A549 (cell line): ENCODE measurements around the gene CUL3. TPM values are rescaled to one million over a fixed set of nuclear protein-coding genes. Genes with fewer than 3 reads are reported as not detected.
A peak's percentile ranks its signal among the peaks of the same experiment; 100 is the strongest.

ENCODE experiments used
- ATAC-seq, 2 experiments: fragments of 200-7000 bp in 1 of 2; fragments of >200 bp in 1 of 2; cut with Nextera tagmentation in 1 of 2; cut with Tn5 transposase in 1 of 2; 3 replicates each; pipeline versions ENCODE4 v1.8.0 to v1.9.1; 2018 to 2020; ENCODE audit warnings: mild to moderate bottlenecking in 1 of 2, moderate library complexity in 1 of 2
- CTCF ChIA-PET: fragments of 300-600 bp; sonication (Branson Sonifier 250); formaldehyde crosslinking; extraction: SDS; loops from one replicate; lab custom pipeline; 2021; ENCODE audit warnings: antibody characterized with exemption, inconsistent platforms; lab: Yijun Ruan, JAX
- POLR2A ChIA-PET: fragments of 350-600 bp; formaldehyde crosslinking; extraction: SDS; loops from one replicate; lab custom pipeline; 2021; ENCODE audit warnings: antibody characterized with exemption, inconsistent platforms; lab: Yijun Ruan, JAX
- DNase-seq, 2 experiments: peaks; one replicate each; pipeline versions ENCODE4 v3.0.0 to v3.0.0-alpha.2; 2011 to 2016; ENCODE audit warnings: low read depth in 1 of 2, low spot score in 1 of 2
- FAIRE-seq: peaks from 2 replicates; lab custom pipeline; 2011; peaks lifted over from hg19 to GRCh38; lab: Jason Lieb, UNC
- H3K27ac ChIP-seq, 2 experiments: fragments of >200 bp; sonication (Bioruptor Twin); formaldehyde crosslinking; 3 replicates each; pipeline ENCODE4 v1.5.1; 2016 to 2017
- H3K4me1 ChIP-seq: fragments of >200 bp; sonication (Bioruptor Twin); formaldehyde crosslinking; 3 replicates; pipeline ENCODE4 v1.6.1; 2016
- H3K4me2 ChIP-seq: fragments of >200 bp; sonication (Bioruptor Twin); formaldehyde crosslinking; 3 replicates; pipeline ENCODE4 v1.6.1; 2016
- H3K4me3 ChIP-seq: fragments of >200 bp; sonication (Bioruptor Twin); formaldehyde crosslinking; 3 replicates; pipeline ENCODE4 v1.5.1; 2016
- H3K9me3 ChIP-seq: fragments of >200 bp; sonication (Bioruptor Twin); formaldehyde crosslinking; 3 replicates; pipeline ENCODE4 v1.6.1; 2016
- BCL3 ChIP-seq: fragments of >200 bp; sonication (Bioruptor Twin); formaldehyde crosslinking; IDR thresholded peaks from 3 replicates; pipeline ENCODE4 v1.6.1; 2016
- CBX2 ChIP-seq: fragments of 200-600 bp; sonication (generic); IDR thresholded peaks from 2 replicates; pipeline ENCODE4 v1.6.1; 2016; ENCODE audit warnings: low read depth, mild to moderate bottlenecking, borderline replicate concordance
- CBX8 ChIP-seq: fragments of 200-600 bp; sonication (generic); IDR thresholded peaks from 2 replicates; pipeline ENCODE4 v1.6.1; 2016
- EHMT2 ChIP-seq: fragments of 200-600 bp; sonication (generic); IDR thresholded peaks from 2 replicates; pipeline ENCODE4 v1.6.1; 2016; ENCODE audit warnings: antibody characterized with exemption, low read depth, mild to moderate bottlenecking, moderate library complexity
- FOXS1 ChIP-seq: fragments of 250-450 bp; sonication (Bioruptor Pico); IDR thresholded peaks from 2 replicates; pipeline ENCODE4 v1.5.0; 2020; ENCODE audit warnings: mild to moderate bottlenecking, moderate library complexity
- HEYL ChIP-seq: fragments of 250-450 bp; sonication (Bioruptor Pico); IDR thresholded peaks from 2 replicates; pipeline ENCODE4 v1.8.0; 2021; ENCODE audit warnings: mild to moderate bottlenecking, moderate library complexity
- JUN ChIP-seq, 2 experiments: fragments of >200 bp; sonication (Bioruptor Twin); formaldehyde crosslinking; IDR thresholded peaks; 2 replicates in 1 of 2; 3 replicates in 1 of 2; pipeline ENCODE4 v1.6.1; 2016 to 2017
- JUNB ChIP-seq: fragments of >200 bp; sonication (Bioruptor Twin); formaldehyde crosslinking; IDR thresholded peaks from 2 replicates; pipeline ENCODE4 v1.6.1; 2016
- KDM5A ChIP-seq: fragments of 200-600 bp; sonication (generic); IDR thresholded peaks from 2 replicates; pipeline ENCODE4 v1.6.1; 2016; ENCODE audit warnings: antibody characterized with exemption, mild to moderate bottlenecking
- MAX ChIP-seq: IDR thresholded peaks from 2 replicates; pipeline ENCODE4 v1.6.1; 2012
- NFE2L2 ChIP-seq: fragments of 150-350 bp; conservative IDR thresholded peaks from 2 replicates; pipeline ENCODE4 v1.6.1; 2014; ENCODE audit warnings: low read length
- PHF8 ChIP-seq: fragments of 200-600 bp; sonication (generic); IDR thresholded peaks from 2 replicates; pipeline ENCODE4 v1.6.1; 2016; ENCODE audit warnings: low read depth, mild to moderate bottlenecking, antibody characterized with exemption, moderate library complexity, borderline replicate concordance
- POLR2A ChIP-seq: IDR thresholded peaks from 2 replicates; pipeline ENCODE4 v1.6.1; 2012; ENCODE audit warnings: mild to moderate bottlenecking, low read length
- RCOR1 ChIP-seq: fragments of 150-350 bp; IDR thresholded peaks from 2 replicates; pipeline ENCODE4 v1.6.1; 2014; ENCODE audit warnings: antibody characterized with exemption, low read length, low read depth
- RFX5 ChIP-seq: fragments of 450-650 bp; IDR thresholded peaks from 2 replicates; pipeline ENCODE4 v1.7.1; 2014; ENCODE audit warnings: antibody characterized with exemption, mild to moderate bottlenecking, moderate library complexity
- RNF2 ChIP-seq: fragments of 200-600 bp; sonication (generic); IDR thresholded peaks from 2 replicates; pipeline ENCODE4 v1.6.1; 2016; ENCODE audit warnings: low read depth, mild to moderate bottlenecking, antibody characterized with exemption, moderate library complexity, borderline replicate concordance
- SREBF2 ChIP-seq: fragments of 450-650 bp; IDR thresholded peaks from 2 replicates; pipeline ENCODE4 v1.6.1; 2014; ENCODE audit warnings: mild to moderate bottlenecking, moderate library complexity
- USF2 ChIP-seq: fragments of 450-650 bp; IDR thresholded peaks from 2 replicates; pipeline ENCODE4 v1.6.1; 2014; ENCODE audit warnings: antibody characterized with exemption
- ZFP36 ChIP-seq: fragments of 450-650 bp; IDR thresholded peaks from 2 replicates; pipeline ENCODE4 v1.6.1; 2014; ENCODE audit warnings: borderline replicate concordance; ENCODE audit not compliant: partially characterized antibody
- WGBS: methylation state at CpG from one replicate; pipeline ENCODE4 v1.1.6; 2017; ENCODE audit errors: missing lambda C conversion rate; 5-methylcytosine and 5-hydroxymethylcytosine counted together
- polyA plus RNA-seq, 4 experiments: library from polyadenylated mRNA; depleted of rRNA in 3 of 4; stranded (reverse); fragments of >200 nt; fragmentation: RNase III in 1 of 4; extraction: RNeasy Plus Mini Kit Qiagen cat#74134 plus additional on column Dnase treatment in 1 of 4; gene quantifications; 2 replicates in 3 of 4; 3 replicates in 1 of 4; pipeline ENCODE4 v1.2.3, GENCODE V29; 2011 to 2017
- TF ChIP-seq, protein P1 (sequence below): fragments of >200 bp; sonication (Bioruptor Twin); formaldehyde crosslinking; IDR thresholded peaks from 3 replicates; pipeline ENCODE4 v1.5.1; 2016
- TF ChIP-seq, protein P2 (sequence below): fragments of >200 bp; sonication (Bioruptor Twin); formaldehyde crosslinking; IDR thresholded peaks from 2 replicates; pipeline ENCODE4 v1.6.1; 2016
- TF ChIP-seq, protein P3 (sequence below): fragments of 250-450 bp; sonication (Bioruptor Pico); IDR thresholded peaks from 2 replicates; pipeline ENCODE4 v1.5.0; 2021; ENCODE audit warnings: mild to moderate bottlenecking, moderate library complexity, borderline replicate concordance
- TF ChIP-seq, protein P4 (sequence below): fragments of 250-450 bp; sonication (Bioruptor Pico); IDR thresholded peaks from 2 replicates; pipeline ENCODE4 v1.5.0; 2020; ENCODE audit warnings: low read depth, mild to moderate bottlenecking, moderate library complexity

CUL3 gene
- polyA plus RNA-seq, 2 of the 4 experiments (the other 2 are of a cell fraction): 70.5 to 73.9 TPM

GRCh38 chr2:224528171-224528570, 57.0 kb downstream of the CUL3 start (continued):
- TF ChIP-seq, protein P1, sequence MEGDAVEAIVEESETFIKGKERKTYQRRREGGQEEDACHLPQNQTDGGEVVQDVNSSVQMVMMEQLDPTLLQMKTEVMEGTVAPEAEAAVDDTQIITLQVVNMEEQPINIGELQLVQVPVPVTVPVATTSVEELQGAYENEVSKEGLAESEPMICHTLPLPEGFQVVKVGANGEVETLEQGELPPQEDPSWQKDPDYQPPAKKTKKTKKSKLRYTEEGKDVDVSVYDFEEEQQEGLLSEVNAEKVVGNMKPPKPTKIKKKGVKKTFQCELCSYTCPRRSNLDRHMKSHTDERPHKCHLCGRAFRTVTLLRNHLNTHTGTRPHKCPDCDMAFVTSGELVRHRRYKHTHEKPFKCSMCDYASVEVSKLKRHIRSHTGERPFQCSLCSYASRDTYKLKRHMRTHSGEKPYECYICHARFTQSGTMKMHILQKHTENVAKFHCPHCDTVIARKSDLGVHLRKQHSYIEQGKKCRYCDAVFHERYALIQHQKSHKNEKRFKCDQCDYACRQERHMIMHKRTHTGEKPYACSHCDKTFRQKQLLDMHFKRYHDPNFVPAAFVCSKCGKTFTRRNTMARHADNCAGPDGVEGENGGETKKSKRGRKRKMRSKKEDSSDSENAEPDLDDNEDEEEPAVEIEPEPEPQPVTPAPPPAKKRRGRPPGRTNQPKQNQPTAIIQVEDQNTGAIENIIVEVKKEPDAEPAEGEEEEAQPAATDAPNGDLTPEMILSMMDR: no peak
- TF ChIP-seq MAX (no peak), KDM5A (no peak), JUNB (no peak), ZFP36 (no peak), EHMT2 (no peak)
- TF ChIP-seq, protein P2, sequence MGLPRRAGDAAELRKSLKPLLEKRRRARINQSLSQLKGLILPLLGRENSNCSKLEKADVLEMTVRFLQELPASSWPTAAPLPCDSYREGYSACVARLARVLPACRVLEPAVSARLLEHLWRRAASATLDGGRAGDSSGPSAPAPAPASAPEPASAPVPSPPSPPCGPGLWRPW: no peak

GRCh38 chr2:224525774-224526173, 59.4 kb downstream of the CUL3 start:
- Histone ChIP-seq H3K9me3 (no peaks in the 10 kb centered on the region), H3K4me1 (peaks cover 44% of the 10 kb centered on the region), H3K4me2 (peak overlapping the region; percentile 29), H3K27ac (no peak overlapping the region), H3K4me3 (no peak overlapping the region)
- no peak for DNase-seq
- ChIA-PET POLR2A (no interaction called here), CTCF (interaction anchor here (0.9 to 1.1 kb wide), 2 partner anchors 25 to 55 kb away, joined by 3 read pairs; no protein-coding TSS in a partner anchor)
- no peak for FAIRE-seq
- WGBS: 72% methylated on average over 1 of the region's 1 CpG
- TF ChIP-seq PHF8 (no peak), JUN (IDR thresholded peaks at IDR 0.05) (no peak), RFX5 (no peak), NFE2L2 (no peak), USF2 (no peak), SREBF2 (no peak), CBX8 (no peak), MAX (no peak), RCOR1 (no peak), RNF2 (no peak), POLR2A (no peak)
- TF ChIP-seq, protein P2: no peak
- TF ChIP-seq, protein P3, sequence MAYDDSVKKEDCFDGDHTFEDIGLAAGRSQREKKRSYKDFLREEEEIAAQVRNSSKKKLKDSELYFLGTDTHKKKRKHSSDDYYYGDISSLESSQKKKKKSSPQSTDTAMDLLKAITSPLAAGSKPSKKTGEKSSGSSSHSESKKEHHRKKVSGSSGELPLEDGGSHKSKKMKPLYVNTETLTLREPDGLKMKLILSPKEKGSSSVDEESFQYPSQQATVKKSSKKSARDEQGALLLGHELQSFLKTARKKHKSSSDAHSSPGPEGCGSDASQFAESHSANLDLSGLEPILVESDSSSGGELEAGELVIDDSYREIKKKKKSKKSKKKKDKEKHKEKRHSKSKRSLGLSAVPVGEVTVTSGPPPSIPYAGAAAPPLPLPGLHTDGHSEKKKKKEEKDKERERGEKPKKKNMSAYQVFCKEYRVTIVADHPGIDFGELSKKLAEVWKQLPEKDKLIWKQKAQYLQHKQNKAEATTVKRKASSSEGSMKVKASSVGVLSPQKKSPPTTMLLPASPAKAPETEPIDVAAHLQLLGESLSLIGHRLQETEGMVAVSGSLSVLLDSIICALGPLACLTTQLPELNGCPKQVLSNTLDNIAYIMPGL (CRISPR knock-in tag): no peak
- peak in 1 of 2 experiments; percentile 33; a peak in 1 of 6 replicates for ATAC-seq

DNA sequence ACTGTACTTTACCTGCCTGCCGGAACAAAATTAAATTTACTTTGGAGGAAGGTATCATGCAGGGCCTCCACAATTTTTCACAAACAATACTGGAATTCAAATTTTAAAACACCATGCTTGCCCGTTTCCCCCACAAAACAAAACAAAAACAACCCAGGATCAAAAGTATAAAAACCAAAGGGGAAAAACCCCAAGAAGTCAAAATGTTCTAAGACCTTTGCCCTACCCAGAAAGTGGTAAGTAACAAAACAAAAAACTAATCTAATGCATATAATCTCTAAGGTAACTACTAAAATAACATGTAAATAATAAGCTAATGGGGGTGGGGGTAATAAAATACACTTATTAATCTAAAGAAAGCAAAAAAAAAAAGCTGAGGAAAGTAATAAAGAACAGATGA, 60.5 kb downstream of the CUL3 start:
- Histone ChIP-seq H3K4me3 (no peak overlapping the region), H3K4me2 (peak overlapping the region; percentile 30; the same call in 2 of the 3 replicates), H3K27ac (no peak overlapping the region), H3K9me3 (no peaks in the 10 kb centered on the region), H3K4me1 (peaks cover 55% of the 10 kb centered on the region)
- ChIA-PET POLR2A (no interaction called here), CTCF (interaction anchor here (0.8 to 1.1 kb wide), 3 partner anchors 12 to 54 kb away, joined by 3 read pairs; no protein-coding TSS in a partner anchor)
- no peak for DNase-seq
- WGBS: 86% methylated on average over 2 of the region's 2 CpGs
- no peak for ATAC-seq
- TF ChIP-seq BCL3: no peak
- no peak for TF ChIP-seq HEYL (CRISPR knock-in tag)
- no peak for TF ChIP-seq CBX2
- TF ChIP-seq FOXS1 (CRISPR knock-in tag): no peak
- TF ChIP-seq RFX5: no peak
- TF ChIP-seq, protein P4, sequence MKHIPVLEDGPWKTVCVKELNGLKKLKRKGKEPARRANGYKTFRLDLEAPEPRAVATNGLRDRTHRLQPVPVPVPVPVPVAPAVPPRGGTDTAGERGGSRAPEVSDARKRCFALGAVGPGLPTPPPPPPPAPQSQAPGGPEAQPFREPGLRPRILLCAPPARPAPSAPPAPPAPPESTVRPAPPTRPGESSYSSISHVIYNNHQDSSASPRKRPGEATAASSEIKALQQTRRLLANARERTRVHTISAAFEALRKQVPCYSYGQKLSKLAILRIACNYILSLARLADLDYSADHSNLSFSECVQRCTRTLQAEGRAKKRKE (CRISPR knock-in tag): no peak
- FAIRE-seq: no peak
